B cell (primary cell): ENCODE data around the gene JSRP1. TPM values are rescaled to one million over a fixed set of nuclear protein-coding genes. Genes with fewer than 3 reads are reported as not detected.

Experiments
- ATAC-seq: fragments of 200-7000 bp; cut with Tn5 transposase; one replicate; pipeline ENCODE4 v1.10.0; 2021; ENCODE audit warnings: low read depth, mild to moderate bottlenecking, moderate number of reproducible peaks, moderate library complexity
- CTCF ChIA-PET: fragments of 350-600 bp; sonication (Branson Sonifier 250); formaldehyde crosslinking; loops from one replicate; lab custom pipeline; 2021; ENCODE audit warnings: antibody characterized with exemption, inconsistent platforms; lab: Charles Lee
- POLR2A ChIA-PET: fragments of 350-600 bp; sonication (Branson Sonifier 250); formaldehyde crosslinking; loops from one replicate; lab custom pipeline; 2021; ENCODE audit warnings: antibody characterized with exemption; lab: Charles Lee
- DNase-seq: peaks from one replicate; pipeline ENCODE4 v3.0.0; 2013
- H2AFZ ChIP-seq: 2 replicates; pipeline ENCODE4 v1.6.1; 2012; ENCODE audit warnings: mild to moderate bottlenecking, low read depth, low read length; ENCODE audit not compliant: insufficient read depth, poor library complexity, severe bottlenecking
- H3K27ac ChIP-seq, 2 donors: 1 replicate in 1 of 2; 2 replicates in 1 of 2; pipeline ENCODE4 v1.5.1; 2012 to 2013; ENCODE audit warnings: low read length in 2 of 2, mild to moderate bottlenecking in 2 of 2, moderate library complexity in 1 of 2
- H3K27me3 ChIP-seq, 4 experiments: fragments of 200-600 bp in 1 of 4; sonication (generic) in 1 of 4; replicated peaks in 1 of 4; 1 replicate in 2 of 4; 2 replicates in 2 of 4; pipeline versions ENCODE4 v1.6.1 to v1.7.0; 2013 to 2016; ENCODE audit warnings: low read length in 3 of 4, mild to moderate bottlenecking in 2 of 4, mixed read lengths in 1 of 4, moderate library complexity in 1 of 4; ENCODE audit not compliant: insufficient read depth in 4 of 4, control insufficient read depth in 3 of 4; ENCODE audit errors: control extremely low read depth in 1 of 4
- H3K36me3 ChIP-seq, 2 experiments: replicated peaks in 1 of 2; 1 replicate in 1 of 2; 2 replicates in 1 of 2; pipeline versions ENCODE4 v1.6.1 to v1.7.1; 2013; ENCODE audit warnings: low read length in 1 of 2; ENCODE audit not compliant: insufficient read depth in 2 of 2, control insufficient read depth in 1 of 2; ENCODE audit errors: control extremely low read depth in 1 of 2, extremely low read depth in 1 of 2
- H3K4me1 ChIP-seq, 2 donors: fragments of 200-600 bp in 1 of 2; sonication (generic) in 1 of 2; 1 replicate in 1 of 2; 2 replicates in 1 of 2; pipeline versions ENCODE4 v1.5.1 to v1.6.1; 2013 to 2017; ENCODE audit warnings: low read length in 2 of 2; ENCODE audit not compliant: control insufficient read depth in 2 of 2, insufficient read depth in 2 of 2
- H3K4me2 ChIP-seq: replicated peaks from 2 replicates; pipeline ENCODE3; 2012; ENCODE audit warnings: mild to moderate bottlenecking, low read depth, low read length; ENCODE audit not compliant: poor library complexity, severe bottlenecking
- H3K4me3 ChIP-seq, 5 experiments: fragments of 200-600 bp in 1 of 5; sonication (generic) in 1 of 5; 1 replicate in 3 of 5; 2 replicates in 2 of 5; pipeline versions ENCODE4 v1.5.1 to v1.7.0; 2011 to 2016; ENCODE audit warnings: low read length in 4 of 5, mild to moderate bottlenecking in 4 of 5, low read depth in 2 of 5, control low read depth in 1 of 5, moderate library complexity in 1 of 5; ENCODE audit not compliant: insufficient read depth in 1 of 5; ENCODE audit errors: control extremely low read depth in 1 of 5, extremely low read depth in 1 of 5
- H3K79me2 ChIP-seq: fragments of 200-600 bp; sonication (generic); one replicate; pipeline ENCODE4 v1.6.0; 2016; ENCODE audit warnings: low read length; ENCODE audit not compliant: control insufficient read depth, insufficient read depth
- H3K9ac ChIP-seq: fragments of 200-600 bp; sonication (generic); 2 replicates; pipeline ENCODE4 v1.6.1; 2017; ENCODE audit warnings: mild to moderate bottlenecking, low read length, moderate library complexity
- H3K9me3 ChIP-seq, 3 donors: one replicate each; pipeline versions ENCODE4 v1.6.1 to v1.7.1; 2013; ENCODE audit warnings: low read length in 2 of 3; ENCODE audit not compliant: control insufficient read depth in 2 of 3, insufficient read depth in 1 of 3; ENCODE audit errors: control extremely low read depth in 1 of 3
- H4K20me1 ChIP-seq: 2 replicates; pipeline ENCODE4 v1.6.0; 2012; ENCODE audit warnings: mild to moderate bottlenecking, low read length; ENCODE audit not compliant: insufficient read depth, control insufficient read depth, poor library complexity, severe bottlenecking
- H3K27ac Mint-ChIP-seq: one replicate; pipeline ENCODE4 v1.8.0; 2021; ENCODE audit warnings: mixed read lengths
- H3K27me3 Mint-ChIP-seq: one replicate; pipeline ENCODE4 v1.8.0; 2021; ENCODE audit warnings: mixed read lengths
- H3K4me1 Mint-ChIP-seq: one replicate; pipeline ENCODE4 v1.8.0; 2021; ENCODE audit warnings: mixed read lengths
- H3K4me3 Mint-ChIP-seq: one replicate; pipeline ENCODE4 v1.8.0; 2021; ENCODE audit warnings: mixed read lengths
- H3K9me3 Mint-ChIP-seq: one replicate; pipeline ENCODE4 v1.8.0; 2022; ENCODE audit warnings: mixed read lengths; ENCODE audit not compliant: insufficient read depth
- EZH2 ChIP-seq: IDR thresholded peaks from 2 replicates; pipeline ENCODE4 v1.6.1; 2012; ENCODE audit warnings: borderline replicate concordance, low read depth, mild to moderate bottlenecking, moderate library complexity, low read length; ENCODE audit not compliant: insufficient read depth, poor library complexity, severe bottlenecking
- WGBS: methylation state at CpG from one replicate; pipeline ENCODE4 v1.1.5; 2013; ENCODE audit warnings: missing lambda C conversion rate; ENCODE audit not compliant: insufficient coverage; 5-methylcytosine and 5-hydroxymethylcytosine counted together
- intact Hi-C: fragments of 100-400 bp; cut with micrococcal nuclease; formaldehyde crosslinking; loops from one replicate; pipeline ENCODE4 v1.10.0; 2022
- polyA plus RNA-seq: library from polyadenylated mRNA; depleted of rRNA; stranded (reverse); fragments of >200 nt; gene quantifications from 2 replicates; pipeline ENCODE4 v1.2.3, GENCODE V29; 2012
- total RNA-seq, 2 donors: library from RNA; stranded (reverse); fragments of 120-200 nt in 1 of 2; gene quantifications; 1 replicate in 1 of 2; 2 replicates in 1 of 2; pipeline versions ENCODE4 v1.2.3 to v1.2.4, GENCODE V29; 2013 to 2022
- TF ChIP-seq, protein P1 (sequence below): fragments of 200-600 bp; IDR thresholded peaks from one replicate; pipeline ENCODE4 v1.8.0; 2022; ENCODE audit warnings: antibody characterized with exemption, mild to moderate bottlenecking

The JSRP1 gene
- total and polyA plus RNA-seq, 2 donors (not counting 1 experiment from before 2014, with no cell fraction given), result 2.1 to 3.0 TPM

DNA sequence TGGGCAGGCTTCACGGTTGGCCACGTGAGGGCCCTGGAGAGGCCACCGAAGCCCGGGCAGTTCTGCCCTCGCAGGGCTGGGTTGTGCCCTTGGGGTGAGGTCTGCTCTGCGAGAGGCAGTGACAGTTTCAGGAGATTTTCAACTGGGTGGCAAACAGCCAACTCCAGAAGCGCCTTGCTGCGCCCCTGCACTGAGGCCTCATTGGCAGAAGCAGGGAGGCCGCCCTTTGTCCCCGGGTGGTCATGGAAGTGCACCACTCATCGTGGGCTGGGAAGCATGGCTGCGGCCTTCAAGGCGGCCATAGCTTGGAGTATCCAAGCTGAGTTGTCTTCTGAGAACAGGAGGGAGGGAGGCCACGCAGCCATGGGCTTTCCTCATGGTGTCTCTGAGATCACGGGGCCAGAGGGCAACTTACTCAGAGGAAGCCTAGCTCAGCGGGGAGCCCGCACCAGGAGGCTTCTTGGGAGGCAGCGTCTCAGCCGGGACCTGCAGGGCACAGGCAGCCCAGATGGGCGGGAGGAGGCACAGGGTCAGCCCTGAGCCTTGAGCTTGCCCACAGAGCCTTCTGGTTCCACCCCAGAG is 34.9 kb downstream of the JSRP1 start:
- H3K9ac ChIP-seq, result no peak overlapping the region
- no peaks in the 10 kb centered on the region for H3K27me3 ChIP-seq
- intact Hi-C loops, result no loop called here
- H3K27me3 Mint-ChIP-seq, result no peaks in the 10 kb centered on the region
- no peak overlapping the region for H3K4me3 Mint-ChIP-seq
- TF ChIP-seq EZH2, result no peak
- TF ChIP-seq, protein P1, sequence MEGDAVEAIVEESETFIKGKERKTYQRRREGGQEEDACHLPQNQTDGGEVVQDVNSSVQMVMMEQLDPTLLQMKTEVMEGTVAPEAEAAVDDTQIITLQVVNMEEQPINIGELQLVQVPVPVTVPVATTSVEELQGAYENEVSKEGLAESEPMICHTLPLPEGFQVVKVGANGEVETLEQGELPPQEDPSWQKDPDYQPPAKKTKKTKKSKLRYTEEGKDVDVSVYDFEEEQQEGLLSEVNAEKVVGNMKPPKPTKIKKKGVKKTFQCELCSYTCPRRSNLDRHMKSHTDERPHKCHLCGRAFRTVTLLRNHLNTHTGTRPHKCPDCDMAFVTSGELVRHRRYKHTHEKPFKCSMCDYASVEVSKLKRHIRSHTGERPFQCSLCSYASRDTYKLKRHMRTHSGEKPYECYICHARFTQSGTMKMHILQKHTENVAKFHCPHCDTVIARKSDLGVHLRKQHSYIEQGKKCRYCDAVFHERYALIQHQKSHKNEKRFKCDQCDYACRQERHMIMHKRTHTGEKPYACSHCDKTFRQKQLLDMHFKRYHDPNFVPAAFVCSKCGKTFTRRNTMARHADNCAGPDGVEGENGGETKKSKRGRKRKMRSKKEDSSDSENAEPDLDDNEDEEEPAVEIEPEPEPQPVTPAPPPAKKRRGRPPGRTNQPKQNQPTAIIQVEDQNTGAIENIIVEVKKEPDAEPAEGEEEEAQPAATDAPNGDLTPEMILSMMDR, result no peak
- peaks cover 9% of the 10 kb centered on the region for H4K20me1 ChIP-seq
- H3K79me2 ChIP-seq, result peaks cover 7% of the 10 kb centered on the region
- H3K9me3 ChIP-seq, result no peaks in the 10 kb centered on the region
- H3K4me1 Mint-ChIP-seq, result peaks cover 29% of the 10 kb centered on the region
- H2AFZ ChIP-seq, result no peak overlapping the region
- ChIA-PET POLR2A (interaction anchor here (0.9 kb wide), 1 partner anchor 65 kb away, joined by 4 read pairs; no protein-coding TSS in a partner anchor), CTCF (interaction anchor here (0.7 to 2.7 kb wide), 5 partner anchors 17 to 67 kb away, joined by 3 to 13 read pairs (median 4); no protein-coding TSS in a partner anchor)
- no peak overlapping the region for H3K4me3 ChIP-seq
- WGBS, result 97% methylated on average over 20 of the region's 20 CpGs
- peaks cover 0 to 58% of the 10 kb centered on the region in 2 experiments for H3K36me3 ChIP-seq
- peaks cover 16 to 25% of the 10 kb centered on the region in 2 donors for H3K4me1 ChIP-seq
- no peaks in the 10 kb centered on the region for H3K9me3 Mint-ChIP-seq
- DNase-seq, result no peak
- H3K27ac Mint-ChIP-seq, result no peak overlapping the region
- no peak for ATAC-seq
- H3K4me2 ChIP-seq, result no peak overlapping the region
- no peak overlapping the region for H3K27ac ChIP-seq

DNA sequence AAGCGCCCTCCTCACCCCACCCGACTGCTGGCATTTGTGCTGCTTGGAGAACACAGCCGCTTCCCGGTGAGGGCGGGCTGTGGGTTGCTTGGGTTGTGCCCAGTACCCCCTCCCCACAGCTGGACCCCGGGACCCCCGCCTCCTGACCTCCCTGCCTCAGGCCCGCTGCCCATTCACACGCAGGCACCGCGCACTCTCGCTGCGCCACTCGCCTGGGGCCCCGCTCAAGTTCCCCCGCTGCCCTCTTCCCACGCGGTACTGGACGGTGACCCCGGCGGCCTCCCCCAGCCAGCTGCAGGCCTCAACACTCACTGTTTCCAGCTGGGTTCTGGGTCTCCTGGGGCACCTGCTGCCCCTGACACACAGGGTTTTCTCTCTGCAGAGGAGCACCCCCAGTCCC is 36.5 kb downstream of the JSRP1 start:
- Mint-ChIP-seq H3K27ac (no peak overlapping the region), H3K4me3 (no peak overlapping the region), H3K4me1 (peaks cover 25% of the 10 kb centered on the region), H3K27me3 (no peaks in the 10 kb centered on the region), H3K9me3 (no peaks in the 10 kb centered on the region)
- intact Hi-C loops, result no loop called here
- no peak overlapping the region for H3K4me3 ChIP-seq
- peaks cover 13 to 20% of the 10 kb centered on the region in 2 donors for H3K4me1 ChIP-seq
- no peak overlapping the region for H3K4me2 ChIP-seq
- no peak overlapping the region for H3K9ac ChIP-seq
- H3K79me2 ChIP-seq, result peaks cover 12% of the 10 kb centered on the region
- H3K27ac ChIP-seq, result no peak overlapping the region
- DNase-seq, result no peak
- H3K9me3 ChIP-seq, result no peaks in the 10 kb centered on the region
- TF ChIP-seq, protein P1, result no peak
- no peak for TF ChIP-seq EZH2
- no peaks in the 10 kb centered on the region for H3K27me3 ChIP-seq
- H3K36me3 ChIP-seq, result peaks cover 0 to 59% of the 10 kb centered on the region in 2 experiments
- ChIA-PET CTCF (no interaction called here), POLR2A (no interaction called here)
- no peak for ATAC-seq
- H4K20me1 ChIP-seq, result peaks cover 9% of the 10 kb centered on the region
- WGBS, result 99% methylated on average over 21 of the region's 21 CpGs
- H2AFZ ChIP-seq, result no peak overlapping the region
